Measurements from ENCODE around the gene AFF1. TPM values are rescaled to one million over a fixed set of nuclear protein-coding genes. Genes with fewer than 3 reads are reported as not detected.
A peak's percentile ranks its signal among the peaks of the same experiment; 100 is the strongest.

The AFF1 gene
- total and polyA plus RNA-seq, 7 donors: 7.2 to 100 (median 61.7) TPM

- no peak overlapping the region for H3K4me3 ChIP-seq
- H3K36me3 ChIP-seq: no peaks in the 10 kb centered on the region
- H3K4me1 ChIP-seq: peaks cover 0 to 35% (median 23%) of the 10 kb centered on the region in 4 donors
- 82 to 88% methylated on average over 6 of the region's 6 CpGs for WGBS, 2 donors
- intact Hi-C loops (cut with DNase I): no loop called here
- H3K27me3 ChIP-seq: no peaks in the 10 kb centered on the region
- H3K9me3 ChIP-seq: no peaks in the 10 kb centered on the region
- no peak overlapping the region for H3K27ac ChIP-seq
- no peak for TF ChIP-seq POLR2AphosphoS5 (IDR thresholded peaks at IDR 0.05)
- TF ChIP-seq POLR2A (IDR thresholded peaks at IDR 0.05): no peak
- no peak for TF ChIP-seq CTCF (IDR thresholded peaks at IDR 0.05)
- no peak for TF ChIP-seq EP300 (IDR thresholded peaks at IDR 0.05)
- no peak for DNase-seq
Measured at GRCh38 chr4:87002682-87003043, 67.9 kb downstream of the AFF1 start.

- no peak for TF ChIP-seq POLR2A (IDR thresholded peaks at IDR 0.05)
- no peak for TF ChIP-seq EP300 (IDR thresholded peaks at IDR 0.05)
- no peak for TF ChIP-seq POLR2AphosphoS5 (IDR thresholded peaks at IDR 0.05)
- TF ChIP-seq CTCF (IDR thresholded peaks at IDR 0.05): no peak
- DNase-seq: no peak
- Histone ChIP-seq H3K9me3 (no peaks in the 10 kb centered on the region), H3K4me1 (peaks cover 0 to 35% (median 24%) of the 10 kb centered on the region in 4 donors), H3K4me3 (no peak overlapping the region), H3K36me3 (no peaks in the 10 kb centered on the region), H3K27ac (no peak overlapping the region), H3K27me3 (no peaks in the 10 kb centered on the region)
- WGBS, 2 donors: 98 to 99% methylated on average over 2 of the region's 2 CpGs
- intact Hi-C loops (cut with DNase I): no loop called here
Measured at GRCh38 chr4:87003266-87003665, 68.5 kb downstream of the AFF1 start.

GRCh38 chr4:87005369-87005689 is 70.5 kb downstream of the AFF1 start:
- H3K27me3 ChIP-seq: no peaks in the 10 kb centered on the region
- peak overlapping the region; percentile 91 to 96 (median 94) for H3K27ac ChIP-seq
- 88 to 94% methylated on average over 1 of the region's 1 CpG for WGBS, 2 donors
- H3K9me3 ChIP-seq: no peaks in the 10 kb centered on the region
- intact Hi-C loops (cut with DNase I): loop anchor here (5.0 kb wide), 3 partner anchors 37 to 117 kb away; no protein-coding TSS in a partner anchor
- no peak for DNase-seq
- H3K36me3 ChIP-seq: no peaks in the 10 kb centered on the region
- TF ChIP-seq POLR2A (IDR thresholded peaks at IDR 0.05) (no peak), EP300 (IDR thresholded peaks at IDR 0.05) (no peak), POLR2AphosphoS5 (IDR thresholded peaks at IDR 0.05) (no peak), CTCF (IDR thresholded peaks at IDR 0.05) (no peak)
- H3K4me1 ChIP-seq: peaks cover 0 to 37% (median 31%) of the 10 kb centered on the region in 4 donors
- peak overlapping the region in 2 of 4 donors; percentile 73 to 77 for H3K4me3 ChIP-seq

- peak overlapping the region; percentile 91 to 96 (median 94) for H3K27ac ChIP-seq
- H3K9me3 ChIP-seq: no peaks in the 10 kb centered on the region
- H3K4me3 ChIP-seq: peak overlapping the region; percentile 72 to 78 (median 75)
- H3K27me3 ChIP-seq: no peaks in the 10 kb centered on the region
- H3K4me1 ChIP-seq: peaks cover 0 to 42% (median 37%) of the 10 kb centered on the region in 4 donors
- TF ChIP-seq CTCF (IDR thresholded peaks at IDR 0.05) (no peak), POLR2AphosphoS5 (IDR thresholded peaks at IDR 0.05) (peak; percentile 4 to 21 (median 14))
- no peaks in the 10 kb centered on the region for H3K36me3 ChIP-seq
- no peak for DNase-seq
- intact Hi-C loops (cut with DNase I): loop anchor here (1.0 to 5.0 kb wide), 6 partner anchors 36 to 230 kb away; no protein-coding TSS in a partner anchor
- 2 to 4% methylated on average over 16 of the region's 16 CpGs for WGBS, 2 donors
Measured at GRCh38 chr4:87005690-87006425, 71.0 kb downstream of the AFF1 start.

- no peak for DNase-seq
- Histone ChIP-seq H3K27me3 (no peaks in the 10 kb centered on the region), H3K36me3 (no peaks in the 10 kb centered on the region), H3K27ac (peak overlapping the region; percentile 91 to 96 (median 94)), H3K9me3 (no peaks in the 10 kb centered on the region), H3K4me1 (peaks cover 0 to 46% (median 41%) of the 10 kb centered on the region in 4 donors), H3K4me3 (peak overlapping the region; percentile 72 to 78 (median 75))
- intact Hi-C loops (cut with DNase I): loop anchor here (1.0 to 5.0 kb wide), 6 partner anchors 36 to 230 kb away; no protein-coding TSS in a partner anchor
- no peak for TF ChIP-seq POLR2AphosphoS5 (IDR thresholded peaks at IDR 0.05)
- peak in 1 of 4 donors; percentile 10 for TF ChIP-seq EP300 (IDR thresholded peaks at IDR 0.05)
- TF ChIP-seq CTCF (IDR thresholded peaks at IDR 0.05): peak in 1 of 4 experiments; percentile 24
- TF ChIP-seq POLR2A (IDR thresholded peaks at IDR 0.05): no peak
- WGBS, 2 donors: 0% methylated on average over 9 of the region's 9 CpGs
Measured at GRCh38 chr4:87006426-87006675, 71.5 kb downstream of the AFF1 start.
